Prostate gland (tissue), 2 donors: Measurements from ENCODE around the gene FGF12.
A peak's percentile ranks its signal among the peaks of the same experiment; 100 is the strongest.

Source experiments
- POLR2AphosphoS5 ChIP-seq: sonication (generic); formaldehyde crosslinking; IDR thresholded peaks from one replicate; pipeline ENCODE4 v1.6.1; 2017; ENCODE audit warnings: antibody characterized with exemption
- TF ChIP-seq, protein P1 (sequence below), 4 experiments: fragments of 200-600 bp in 2 of 4; fragments of 450-650 bp in 2 of 4; sonication (generic) in 2 of 4; IDR thresholded peaks; 1 replicate in 3 of 4; 2 replicates in 1 of 4; pipeline ENCODE4 v1.5.1; 2016 to 2019; ENCODE audit warnings: antibody characterized with exemption in 4 of 4, mild to moderate bottlenecking in 2 of 4, moderate library complexity in 2 of 4

DNA sequence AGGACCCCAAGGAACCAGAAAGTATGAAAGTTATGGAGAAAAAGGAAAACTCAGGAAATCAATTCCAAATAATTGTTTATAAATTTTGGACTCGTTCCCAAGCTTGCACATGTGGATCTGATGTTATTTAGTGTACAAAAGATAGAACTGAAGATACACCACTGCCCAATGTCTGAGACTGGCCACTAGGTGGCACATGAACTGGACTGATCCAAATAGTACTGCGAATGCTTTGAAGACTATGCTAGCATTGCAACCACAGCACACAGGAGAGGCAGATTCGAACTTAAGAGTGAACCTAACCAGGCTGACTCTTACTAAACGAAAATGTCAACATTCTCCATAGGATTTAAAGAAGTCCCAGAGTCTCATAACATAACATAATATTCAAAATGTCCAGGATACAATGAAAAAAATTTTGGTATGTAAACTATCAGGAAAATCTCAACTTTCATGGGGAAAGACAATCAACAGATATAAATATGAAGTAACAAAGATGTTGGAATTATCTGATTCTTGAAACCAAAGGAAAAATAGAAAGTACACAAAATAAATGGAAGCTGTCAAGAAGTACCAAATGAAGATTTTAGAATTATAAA is 596.7 kb downstream of the FGF12 start:
- TF ChIP-seq, protein P1, sequence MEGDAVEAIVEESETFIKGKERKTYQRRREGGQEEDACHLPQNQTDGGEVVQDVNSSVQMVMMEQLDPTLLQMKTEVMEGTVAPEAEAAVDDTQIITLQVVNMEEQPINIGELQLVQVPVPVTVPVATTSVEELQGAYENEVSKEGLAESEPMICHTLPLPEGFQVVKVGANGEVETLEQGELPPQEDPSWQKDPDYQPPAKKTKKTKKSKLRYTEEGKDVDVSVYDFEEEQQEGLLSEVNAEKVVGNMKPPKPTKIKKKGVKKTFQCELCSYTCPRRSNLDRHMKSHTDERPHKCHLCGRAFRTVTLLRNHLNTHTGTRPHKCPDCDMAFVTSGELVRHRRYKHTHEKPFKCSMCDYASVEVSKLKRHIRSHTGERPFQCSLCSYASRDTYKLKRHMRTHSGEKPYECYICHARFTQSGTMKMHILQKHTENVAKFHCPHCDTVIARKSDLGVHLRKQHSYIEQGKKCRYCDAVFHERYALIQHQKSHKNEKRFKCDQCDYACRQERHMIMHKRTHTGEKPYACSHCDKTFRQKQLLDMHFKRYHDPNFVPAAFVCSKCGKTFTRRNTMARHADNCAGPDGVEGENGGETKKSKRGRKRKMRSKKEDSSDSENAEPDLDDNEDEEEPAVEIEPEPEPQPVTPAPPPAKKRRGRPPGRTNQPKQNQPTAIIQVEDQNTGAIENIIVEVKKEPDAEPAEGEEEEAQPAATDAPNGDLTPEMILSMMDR (IDR thresholded peaks at IDR 0.05): peak in 3 of 4 experiments; percentile 48 to 59 (median 56)
- TF ChIP-seq POLR2AphosphoS5: no peak
